ENCODE results near the gene CFAP58.

The CFAP58 gene

DNA sequence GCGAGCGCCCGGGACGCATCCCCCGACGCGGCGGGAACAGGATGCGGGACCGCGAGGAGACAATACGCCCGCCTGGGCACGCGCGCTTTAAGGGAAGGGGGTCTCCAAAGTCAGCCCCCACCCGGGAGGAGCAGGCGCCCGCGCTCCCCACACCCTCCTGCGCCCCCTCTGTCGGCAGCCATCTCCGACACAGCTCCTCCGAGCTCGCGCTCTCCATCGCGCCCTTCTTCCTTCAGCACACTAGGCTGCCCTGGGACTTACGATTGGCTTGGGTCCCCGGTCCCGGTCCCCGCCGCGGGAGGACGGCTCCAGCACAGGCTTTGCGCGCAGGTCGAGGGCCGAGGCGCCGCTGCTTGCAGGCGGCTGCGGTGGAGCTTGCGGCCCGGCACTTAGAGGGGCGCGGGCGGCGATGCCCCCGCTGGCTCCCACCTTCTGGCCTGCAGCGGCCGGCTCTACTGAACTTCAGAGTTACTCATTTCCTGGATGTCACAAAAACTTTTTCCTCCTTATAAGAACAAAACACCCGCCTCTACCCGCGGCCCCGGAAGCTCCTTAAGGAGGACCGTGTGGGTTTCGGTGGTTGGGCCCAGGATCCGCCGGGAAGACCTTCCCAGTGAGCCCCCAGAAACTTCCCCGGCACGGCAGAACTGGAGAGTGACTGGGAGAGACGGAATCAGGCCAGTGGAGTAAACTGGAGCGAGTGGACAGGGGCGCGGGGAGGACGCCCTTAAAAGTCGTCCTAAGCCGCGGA is 15.5 kb upstream of the CFAP58 start, which contains the start of gene ITPRIP:
TSS of gene ITPRIP (minus strand) at position 481 of the 751 bp plus-strand sequence. CDS start 22,414 bp downstream, outside the sequence.
- Histone ChIP-seq H3K36me3 (ENCODE audit: control insufficient read depth in 1 of 2, insufficient read depth in 2 of 2, low read length in 2 of 2) (peaks cover 0 to 18% of the 10 kb centered on the region in 2 donors), H3K27me3 (ENCODE audit: low read depth, low read length) (no peaks in the 10 kb centered on the region), H3K27ac (ENCODE audit: low read length) (peak within 1 kb of the TSS; percentile 96), H3K4me1 (ENCODE audit: control insufficient read depth in 1 of 2, insufficient read depth in 2 of 2, low read length in 2 of 2) (peaks cover 14 to 42% of the 10 kb centered on the region in 2 donors), H3K4me3 (ENCODE audit: low read depth in 1 of 2, low read length in 2 of 2) (peak within 1 kb of the TSS; percentile 87 to 97), H3K9me3 (ENCODE audit: control insufficient read depth in 1 of 2, low read length in 2 of 2) (no peaks in the 10 kb centered on the region)

DNA sequence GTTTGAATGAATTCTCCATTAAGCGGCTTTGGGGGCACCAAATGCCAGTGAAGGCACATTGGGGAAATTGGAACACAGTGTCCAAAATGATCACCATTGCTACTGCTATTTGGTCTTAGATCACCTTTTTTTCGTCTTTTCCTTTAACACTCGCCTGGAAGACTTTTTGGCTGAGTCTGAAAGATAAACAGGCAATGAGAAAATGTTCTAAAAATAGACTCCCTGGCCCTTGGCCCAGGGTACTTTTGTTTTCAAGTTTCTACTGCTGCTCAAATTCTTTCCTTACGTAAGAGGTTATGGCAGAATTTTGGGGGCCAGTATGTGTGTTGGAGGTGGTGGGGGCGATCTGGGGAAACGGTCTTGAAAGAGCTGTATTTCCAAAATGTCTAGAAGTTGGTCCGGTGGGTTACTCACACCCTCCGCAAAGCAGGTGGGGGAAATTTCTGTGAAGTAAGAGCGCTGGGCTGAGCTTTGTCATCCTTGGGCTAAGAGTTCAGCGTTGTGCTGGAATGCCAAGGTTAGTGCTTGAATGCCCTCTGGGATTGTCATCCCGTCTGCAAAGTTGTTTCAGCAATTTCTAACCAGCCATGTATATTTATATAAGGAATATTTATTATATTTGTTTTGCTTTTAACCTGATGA is 14.0 kb upstream of the CFAP58 start:
- Histone ChIP-seq H3K27ac (ENCODE audit: low read length) (peak overlapping the region; percentile 96), H3K27me3 (ENCODE audit: low read depth, low read length) (no peaks in the 10 kb centered on the region), H3K4me1 (ENCODE audit: control insufficient read depth in 1 of 2, insufficient read depth in 2 of 2, low read length in 2 of 2) (peaks cover 14 to 27% of the 10 kb centered on the region in 2 donors), H3K9me3 (ENCODE audit: control insufficient read depth in 1 of 2, low read length in 2 of 2) (no peaks in the 10 kb centered on the region), H3K4me3 (ENCODE audit: low read depth in 1 of 2, low read length in 2 of 2) (peak overlapping the region; percentile 87 to 97), H3K36me3 (ENCODE audit: control insufficient read depth in 1 of 2, insufficient read depth in 2 of 2, low read length in 2 of 2) (peaks cover 0 to 18% of the 10 kb centered on the region in 2 donors)

GRCh38 chr10:104340111-104340526 is 13.5 kb upstream of the CFAP58 start:
- Histone ChIP-seq H3K27ac (ENCODE audit: low read length) (peak overlapping the region; percentile 22), H3K4me1 (ENCODE audit: control insufficient read depth in 1 of 2, insufficient read depth in 2 of 2, low read length in 2 of 2) (peaks cover 14 to 22% of the 10 kb centered on the region in 2 donors), H3K27me3 (ENCODE audit: low read depth, low read length) (no peaks in the 10 kb centered on the region), H3K9me3 (ENCODE audit: control insufficient read depth in 1 of 2, low read length in 2 of 2) (no peaks in the 10 kb centered on the region), H3K4me3 (ENCODE audit: low read depth in 1 of 2, low read length in 2 of 2) (peak overlapping the region in 1 of 2 donors; percentile 8), H3K36me3 (ENCODE audit: control insufficient read depth in 1 of 2, insufficient read depth in 2 of 2, low read length in 2 of 2) (peaks cover 0 to 18% of the 10 kb centered on the region in 2 donors)

DNA sequence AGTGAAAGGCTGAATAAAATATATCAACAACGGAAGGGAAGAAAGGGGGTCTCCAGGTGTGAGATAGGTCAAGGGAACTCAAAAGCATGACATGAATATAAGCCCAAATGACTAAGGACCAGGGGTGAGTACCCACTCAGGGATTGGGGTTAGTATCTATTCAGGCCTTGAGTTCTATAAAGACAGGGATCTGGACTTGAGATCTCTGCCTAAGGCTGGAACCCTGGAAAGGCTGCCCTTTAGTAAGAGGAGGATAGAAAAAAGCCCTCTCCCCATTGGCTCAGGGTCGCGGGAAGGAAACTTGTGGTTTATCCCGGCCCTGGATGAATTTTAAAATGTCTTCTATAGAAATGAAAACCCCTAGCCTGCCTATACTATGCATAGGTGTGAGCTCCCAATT is 13.0 kb upstream of the CFAP58 start:
- H3K4me1 ChIP-seq (ENCODE audit: control insufficient read depth in 1 of 2, insufficient read depth in 2 of 2, low read length in 2 of 2), result peaks cover 11 to 17% of the 10 kb centered on the region in 2 donors
- peaks cover 0 to 18% of the 10 kb centered on the region in 2 donors for H3K36me3 ChIP-seq (ENCODE audit: control insufficient read depth in 1 of 2, insufficient read depth in 2 of 2, low read length in 2 of 2)
- H3K27ac ChIP-seq (ENCODE audit: low read length), result peak overlapping the region; percentile 22
- no peaks in the 10 kb centered on the region for H3K9me3 ChIP-seq (ENCODE audit: control insufficient read depth in 1 of 2, low read length in 2 of 2)
- H3K4me3 ChIP-seq (ENCODE audit: low read depth in 1 of 2, low read length in 2 of 2), result peak overlapping the region in 1 of 2 donors; percentile 8
- no peaks in the 10 kb centered on the region for H3K27me3 ChIP-seq (ENCODE audit: low read depth, low read length)

DNA sequence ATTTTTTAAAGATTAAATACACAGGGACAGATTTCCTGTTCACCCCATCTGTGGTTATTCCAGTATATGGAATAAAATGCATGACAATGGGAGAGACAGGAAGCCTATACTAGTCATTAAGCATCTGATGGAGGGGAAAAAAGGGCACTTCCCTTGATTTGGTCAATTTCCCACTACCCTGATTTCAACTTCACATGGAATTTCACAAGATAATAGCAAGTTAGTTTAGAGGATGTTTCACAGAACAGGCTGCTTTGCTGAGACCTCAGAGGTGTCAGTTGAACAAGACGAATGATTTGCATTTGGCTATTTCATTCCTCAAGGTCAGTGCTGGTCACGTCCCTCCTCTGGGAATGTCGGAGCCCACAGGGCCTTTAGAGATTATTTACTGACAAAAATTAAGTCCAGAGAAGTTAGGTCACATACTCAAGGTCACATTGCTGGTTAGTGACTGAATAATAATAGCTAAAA is 10.7 kb upstream of the CFAP58 start:
- Histone ChIP-seq H3K9me3 (ENCODE audit: control insufficient read depth in 1 of 2, low read length in 2 of 2) (no peaks in the 10 kb centered on the region), H3K4me3 (ENCODE audit: low read depth in 1 of 2, low read length in 2 of 2) (no peak overlapping the region), H3K27me3 (ENCODE audit: low read depth, low read length) (no peaks in the 10 kb centered on the region), H3K36me3 (ENCODE audit: control insufficient read depth in 1 of 2, insufficient read depth in 2 of 2, low read length in 2 of 2) (peaks cover 0 to 13% of the 10 kb centered on the region in 2 donors), H3K27ac (ENCODE audit: low read length) (no peak overlapping the region), H3K4me1 (ENCODE audit: control insufficient read depth in 1 of 2, insufficient read depth in 2 of 2, low read length in 2 of 2) (peaks cover 6% of the 10 kb centered on the region in 2 donors)

- no peaks in the 10 kb centered on the region for H3K9me3 ChIP-seq (ENCODE audit: control insufficient read depth in 1 of 2, low read length in 2 of 2)
- H3K36me3 ChIP-seq (ENCODE audit: control insufficient read depth in 1 of 2, insufficient read depth in 2 of 2, low read length in 2 of 2), result peaks cover 0 to 2% of the 10 kb centered on the region in 2 donors
- no peak overlapping the region for H3K27ac ChIP-seq (ENCODE audit: low read length)
- H3K4me1 ChIP-seq (ENCODE audit: control insufficient read depth in 1 of 2, insufficient read depth in 2 of 2, low read length in 2 of 2), result peaks cover 6% of the 10 kb centered on the region in 2 donors
- H3K4me3 ChIP-seq (ENCODE audit: low read depth in 1 of 2, low read length in 2 of 2), result no peak overlapping the region
- no peaks in the 10 kb centered on the region for H3K27me3 ChIP-seq (ENCODE audit: low read depth, low read length)
Observed at GRCh38 chr10:104344219-104344618, 9.4 kb upstream of the CFAP58 start.

GRCh38 chr10:104345515-104345914 is 8.1 kb upstream of the CFAP58 start:
- Histone ChIP-seq H3K36me3 (ENCODE audit: control insufficient read depth in 1 of 2, insufficient read depth in 2 of 2, low read length in 2 of 2) (no peaks in the 10 kb centered on the region), H3K27ac (ENCODE audit: low read length) (no peak overlapping the region)

GRCh38 chr10:104345941-104346340 is 7.7 kb upstream of the CFAP58 start:
- Histone ChIP-seq H3K27ac (ENCODE audit: low read length) (no peak overlapping the region), H3K27me3 (ENCODE audit: low read depth, low read length) (no peaks in the 10 kb centered on the region), H3K4me1 (ENCODE audit: control insufficient read depth in 1 of 2, insufficient read depth in 2 of 2, low read length in 2 of 2) (peaks cover 0 to 3% of the 10 kb centered on the region in 2 donors)

More at GRCh38 chr10:104345515-104345914, 8.1 kb upstream of the CFAP58 start:
- Histone ChIP-seq H3K4me3 (ENCODE audit: low read depth in 1 of 2, low read length in 2 of 2) (no peak overlapping the region), H3K4me1 (ENCODE audit: control insufficient read depth in 1 of 2, insufficient read depth in 2 of 2, low read length in 2 of 2) (peaks cover under 1 to 5% of the 10 kb centered on the region in 2 donors), H3K9me3 (ENCODE audit: control insufficient read depth in 1 of 2, low read length in 2 of 2) (no peaks in the 10 kb centered on the region), H3K27me3 (ENCODE audit: low read depth, low read length) (no peaks in the 10 kb centered on the region)

DNA sequence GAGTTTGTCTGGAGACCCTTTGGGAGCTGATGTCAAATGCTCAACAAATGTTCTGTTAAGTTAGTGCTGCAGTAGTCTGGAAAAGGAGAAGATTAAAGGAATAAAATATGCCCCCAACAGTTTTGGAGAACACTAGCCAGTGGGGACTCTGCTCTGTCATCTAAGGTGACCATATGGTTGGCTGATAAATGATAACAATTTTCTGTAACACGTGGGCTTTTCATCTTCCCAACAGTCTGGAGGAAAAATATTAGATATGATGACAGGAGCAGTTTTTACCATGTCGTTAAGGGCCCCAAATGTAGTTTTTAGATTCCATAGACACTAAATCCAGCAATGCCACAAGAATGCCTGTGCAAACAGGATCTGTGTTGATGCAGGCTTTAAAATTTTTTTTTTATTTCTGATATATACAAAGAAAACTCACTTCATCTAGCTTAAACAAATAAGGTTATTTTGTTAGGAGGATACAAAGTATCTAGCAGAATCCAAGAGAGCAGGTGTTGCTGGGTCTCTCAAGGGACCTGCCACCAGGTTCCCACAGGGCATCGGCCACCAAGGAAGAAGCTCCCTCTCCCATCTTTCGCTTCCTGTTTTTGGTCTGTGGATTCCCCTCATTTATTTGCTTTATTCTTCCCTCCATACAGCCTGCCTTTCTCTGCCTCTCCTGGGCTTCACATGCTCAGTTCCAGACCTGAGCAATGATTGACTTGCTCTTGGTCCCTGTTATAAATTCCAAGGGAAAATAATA is 6.2 kb upstream of the CFAP58 start:
- Histone ChIP-seq H3K4me3 (ENCODE audit: low read depth in 1 of 2, low read length in 2 of 2) (no peak overlapping the region), H3K27ac (ENCODE audit: low read length) (no peak overlapping the region), H3K4me1 (ENCODE audit: control insufficient read depth in 1 of 2, insufficient read depth in 2 of 2, low read length in 2 of 2) (peaks cover under 1 to 3% of the 10 kb centered on the region in 2 donors), H3K27me3 (ENCODE audit: low read depth, low read length) (no peaks in the 10 kb centered on the region), H3K9me3 (ENCODE audit: control insufficient read depth in 1 of 2, low read length in 2 of 2) (no peaks in the 10 kb centered on the region), H3K36me3 (ENCODE audit: control insufficient read depth in 1 of 2, insufficient read depth in 2 of 2, low read length in 2 of 2) (no peaks in the 10 kb centered on the region)

More at GRCh38 chr10:104345941-104346340, 7.7 kb upstream of the CFAP58 start:
- no peak overlapping the region for H3K4me3 ChIP-seq (ENCODE audit: low read depth in 1 of 2, low read length in 2 of 2)
- H3K9me3 ChIP-seq (ENCODE audit: control insufficient read depth in 1 of 2, low read length in 2 of 2), result no peaks in the 10 kb centered on the region
- H3K36me3 ChIP-seq (ENCODE audit: control insufficient read depth in 1 of 2, insufficient read depth in 2 of 2, low read length in 2 of 2), result no peaks in the 10 kb centered on the region

- H3K4me3 ChIP-seq (ENCODE audit: low read depth in 1 of 2, low read length in 2 of 2), result no peak overlapping the region
- H3K36me3 ChIP-seq (ENCODE audit: control insufficient read depth in 1 of 2, insufficient read depth in 2 of 2, low read length in 2 of 2), result no peaks in the 10 kb centered on the region
- peaks cover 3 to 9% of the 10 kb centered on the region in 2 donors for H3K4me1 ChIP-seq (ENCODE audit: control insufficient read depth in 1 of 2, insufficient read depth in 2 of 2, low read length in 2 of 2)
- H3K27me3 ChIP-seq (ENCODE audit: low read depth, low read length), result no peaks in the 10 kb centered on the region
- H3K9me3 ChIP-seq (ENCODE audit: control insufficient read depth in 1 of 2, low read length in 2 of 2), result no peaks in the 10 kb centered on the region
- H3K27ac ChIP-seq (ENCODE audit: low read length), result no peak overlapping the region
Observed at GRCh38 chr10:104348601-104349000, 5.0 kb upstream of the CFAP58 start.

Measured in muscle layer of duodenum (tissue), 2 donors.